Body of pancreas (tissue), 4 donors: ENCODE data around the gene PDE9A.

Experiments used
- CTCF ChIP-seq, 7 experiments: fragments of 450-650 bp in 4 of 7; fragments of 200-600 bp in 3 of 7; sonication (generic) in 3 of 7; IDR thresholded peaks; one replicate each; pipeline ENCODE4 v1.5.1; 2016 to 2019; ENCODE audit warnings: antibody characterized with exemption in 7 of 7
- POLR2A ChIP-seq, 3 donors: fragments of 450-650 bp; IDR thresholded peaks; one replicate each; pipeline ENCODE4 v1.6.1; 2016; ENCODE audit warnings: antibody characterized with exemption in 3 of 3, mild to moderate bottlenecking in 2 of 3

DNA sequence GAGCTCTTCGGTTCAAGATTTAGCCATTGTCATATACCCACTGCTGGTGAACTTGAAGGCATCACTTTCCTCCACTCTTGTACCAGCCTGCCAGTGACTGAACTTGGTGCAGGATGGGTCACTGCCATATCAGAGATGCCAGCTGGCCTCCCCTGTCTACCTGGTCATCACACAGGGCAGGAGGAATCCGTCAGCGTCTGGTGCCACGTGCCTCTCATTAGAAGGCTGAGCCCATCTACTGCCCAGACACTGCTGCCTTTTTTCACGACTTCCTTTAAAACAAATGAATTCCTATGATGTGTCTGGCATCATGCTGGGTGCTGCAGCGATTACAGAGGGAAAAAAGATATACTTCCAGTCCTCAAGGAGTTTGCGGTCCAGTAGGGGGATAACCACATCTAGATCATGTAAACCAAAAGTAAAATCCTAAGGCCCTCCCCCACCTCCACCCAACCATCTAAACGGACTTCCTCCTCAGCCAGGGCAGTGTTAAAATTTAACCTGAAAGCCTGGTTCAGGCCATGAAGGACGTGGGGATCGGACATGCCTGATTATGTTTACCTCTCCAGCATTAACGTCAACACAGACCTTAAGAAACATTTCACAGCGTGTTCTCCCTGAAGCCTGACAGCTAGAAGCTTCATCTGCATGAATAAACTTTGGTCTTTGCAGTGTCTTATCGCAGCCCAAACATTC is 29.2 kb upstream of the PDE9A start:
- TF ChIP-seq POLR2A (IDR thresholded peaks at IDR 0.05) (no peak), CTCF (IDR thresholded peaks at IDR 0.05) (no peak)
